ENCODE data around the gene PSMD11. TPM values are rescaled to one million over a fixed set of nuclear protein-coding genes. Genes with fewer than 3 reads are reported as not detected.
A peak's percentile ranks its signal among the peaks of the same experiment; 100 is the strongest.

PSMD11 gene
- total and polyA plus RNA-seq, 2 of the 13 experiments (the other 11 are each of a cell fraction or from before 2014, with no cell fraction given), result 69.8 to 152 TPM

DNA sequence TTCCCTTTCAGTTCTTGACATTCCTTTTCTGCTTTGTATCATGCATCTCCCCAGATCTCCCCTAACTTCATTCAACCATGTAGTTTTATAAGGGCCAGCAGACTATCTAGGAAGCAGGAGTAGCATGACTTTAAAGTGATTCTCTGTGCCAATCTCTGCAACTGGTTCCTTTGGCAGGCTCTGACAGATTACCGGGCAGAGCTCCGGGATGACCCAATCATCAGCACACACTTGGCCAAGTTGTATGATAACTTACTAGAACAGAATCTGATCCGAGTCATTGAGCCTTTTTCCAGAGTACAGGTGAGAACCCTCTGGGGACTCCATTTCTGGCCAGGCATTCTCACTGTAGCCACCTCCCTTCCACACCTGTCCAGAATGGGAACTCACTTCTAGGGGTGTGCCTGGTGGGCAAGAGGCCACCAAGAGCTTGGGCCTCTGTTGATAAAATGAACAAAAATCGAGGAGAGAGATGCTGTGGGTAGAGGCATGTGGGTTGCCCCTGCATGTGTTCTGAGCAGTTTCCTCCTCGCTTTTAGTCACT is 34.8 kb downstream of the PSMD11 start:
- FAIRE-seq, result no peak
- WGBS (ENCODE audit: low lambda C conversion rate), result 92% methylated on average over 5 of the region's 5 CpGs
- intact Hi-C loops (cut with micrococcal nuclease; ENCODE audit: unreplicated experiment), result no loop called here

DNA sequence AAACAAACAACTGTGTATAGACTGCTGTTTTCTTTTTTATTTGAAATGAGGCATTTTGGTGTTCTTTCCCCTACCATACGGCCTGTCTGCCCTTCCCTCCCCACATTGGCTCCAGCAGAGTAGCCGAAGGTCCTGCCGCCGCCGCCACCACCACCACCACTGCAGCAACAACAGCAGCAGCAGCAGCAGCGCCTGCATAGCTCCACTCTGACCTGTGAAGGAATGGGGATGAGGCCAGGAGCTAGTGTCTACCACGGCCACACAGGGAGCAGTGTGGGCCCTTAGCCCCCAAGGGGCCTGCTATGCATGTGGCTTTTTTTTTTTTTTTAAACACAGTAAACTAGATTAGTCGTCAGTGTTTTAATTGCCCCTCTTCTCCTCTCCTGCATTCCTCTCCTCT is 36.9 kb downstream of the PSMD11 start:
- TF ChIP-seq, protein P1, sequence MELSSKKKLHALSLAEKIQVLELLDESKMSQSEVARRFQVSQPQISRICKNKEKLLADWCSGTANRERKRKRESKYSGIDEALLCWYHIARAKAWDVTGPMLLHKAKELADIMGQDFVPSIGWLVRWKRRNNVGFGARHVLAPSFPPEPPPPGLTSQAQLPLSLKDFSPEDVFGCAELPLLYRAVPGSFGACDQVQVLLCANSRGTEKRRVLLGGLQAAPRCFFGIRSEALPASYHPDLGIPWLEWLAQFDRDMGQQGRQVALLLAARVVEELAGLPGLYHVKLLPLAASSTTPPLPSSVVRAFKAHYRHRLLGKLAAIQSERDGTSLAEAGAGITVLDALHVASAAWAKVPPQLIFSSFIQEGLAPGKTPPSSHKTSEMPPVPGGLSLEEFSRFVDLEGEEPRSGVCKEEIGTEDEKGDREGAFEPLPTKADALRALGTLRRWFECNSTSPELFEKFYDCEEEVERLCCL (CRISPR knock-in tag; IDR thresholded peaks at IDR 0.05; ENCODE audit: borderline replicate concordance), result no peak
- no peak for TF ChIP-seq PTBP1 (IDR thresholded peaks at IDR 0.05; ENCODE audit: low read depth, low read length, poor library complexity, severe bottlenecking)
- TF ChIP-seq BCL6 (CRISPR knock-in tag; IDR thresholded peaks at IDR 0.05), result no peak
- no peak for TF ChIP-seq FOXC1 (CRISPR knock-in tag; IDR thresholded peaks at IDR 0.05; ENCODE audit: borderline replicate concordance)
- TF ChIP-seq FOSL1 (CRISPR knock-in tag; IDR thresholded peaks at IDR 0.05; ENCODE audit: borderline replicate concordance), result no peak
- TF ChIP-seq MED8 (CRISPR knock-in tag; IDR thresholded peaks at IDR 0.05; ENCODE audit: insufficient replicate concordance), result no peak
- no peak for TF ChIP-seq SMC3 (IDR thresholded peaks at IDR 0.05; ENCODE audit: low read length)
- no peak for TF ChIP-seq ZNF12 (CRISPR knock-in tag; IDR thresholded peaks at IDR 0.05)
- TF ChIP-seq NR2F6 (IDR thresholded peaks at IDR 0.05), result no peak
- TF ChIP-seq NR2F6 (CRISPR knock-in tag; IDR thresholded peaks at IDR 0.05), result no peak
- TF ChIP-seq EZH2 (conservative IDR thresholded peaks at IDR 0.05; ENCODE audit: low read depth, low read length), result no peak
- FAIRE-seq (no peak), DNase-seq (ENCODE audit: low spot score) (no peak), ATAC-seq (no peak)
- Histone ChIP-seq H3K4me2 (ENCODE audit: low read depth, low read length) (no peak overlapping the region), H3K79me2 (ENCODE audit: insufficient read depth, low read length) (no peaks in the 10 kb centered on the region), H3K9me3 (ENCODE audit: low read length) (no peaks in the 10 kb centered on the region), H4K20me1 (ENCODE audit: insufficient read depth, low read length) (no peaks in the 10 kb centered on the region), H3K27me3 (ENCODE audit: control insufficient read depth in 1 of 2, insufficient read depth in 2 of 2, low read length in 2 of 2) (no peaks in the 10 kb centered on the region), H3K9ac (ENCODE audit: insufficient read depth, low read depth, low read length) (no peak overlapping the region), H3K36me3 (replicated peaks in 1 of 2; ENCODE audit: control insufficient read depth in 1 of 2, insufficient read depth in 2 of 2, low read length in 2 of 2) (peaks cover 17 to 60% of the 10 kb centered on the region in 2 experiments), H3K4me3 (replicated peaks in 1 of 3; ENCODE audit: insufficient read depth in 1 of 3, low read depth in 2 of 3, low read length in 3 of 3) (no peak overlapping the region), H3K27ac (ENCODE audit: extremely low read length, insufficient read depth, low read length) (no peak overlapping the region), H2AFZ (ENCODE audit: low read length) (no peak overlapping the region), H3K4me1 (ENCODE audit: insufficient read depth, low read length) (peaks cover 17% of the 10 kb centered on the region)
- intact Hi-C loops (cut with micrococcal nuclease; ENCODE audit: unreplicated experiment), result loop anchor here (5.0 kb wide), 1 partner anchor 276 kb away; no protein-coding TSS in a partner anchor
- no TSS peak for BruUV-seq (replicated peaks)
- CTCF ChIA-PET (ENCODE audit: low intra/inter-chr PET ratio, low total read pairs), result no interaction called here
- POLR2A ChIA-PET, result no interaction called here
- in situ Hi-C loops (cut with HindIII; ENCODE audit: extremely low pct_ligation_motif_present, low pct_unique_long_range_greater_than_20kb), result loop anchor here (10.0 kb wide), 1 partner anchor 274 kb away; no protein-coding TSS in a partner anchor
- 96% methylated on average over 8 of the region's 8 CpGs for WGBS (ENCODE audit: low lambda C conversion rate)

More for the DNA sequence above, 34.8 kb downstream of the PSMD11 start:
- Histone ChIP-seq H3K4me2 (ENCODE audit: low read depth, low read length) (no peak overlapping the region), H3K27ac (ENCODE audit: extremely low read length, insufficient read depth, low read length) (no peak overlapping the region), H3K4me3 (replicated peaks in 1 of 3; ENCODE audit: insufficient read depth in 1 of 3, low read depth in 2 of 3, low read length in 3 of 3) (no peak overlapping the region), H3K36me3 (replicated peaks in 1 of 2; ENCODE audit: control insufficient read depth in 1 of 2, insufficient read depth in 2 of 2, low read length in 2 of 2) (peaks cover 26 to 80% of the 10 kb centered on the region in 2 experiments), H3K4me1 (ENCODE audit: insufficient read depth, low read length) (peaks cover 8% of the 10 kb centered on the region; the same call in 1 of the 2 replicates), H3K9ac (ENCODE audit: insufficient read depth, low read depth, low read length) (no peak overlapping the region), H2AFZ (ENCODE audit: low read length) (no peak overlapping the region), H3K27me3 (ENCODE audit: control insufficient read depth in 1 of 2, insufficient read depth in 2 of 2, low read length in 2 of 2) (no peaks in the 10 kb centered on the region), H3K79me2 (ENCODE audit: insufficient read depth, low read length) (no peaks in the 10 kb centered on the region), H4K20me1 (ENCODE audit: insufficient read depth, low read length) (no peaks in the 10 kb centered on the region), H3K9me3 (ENCODE audit: low read length) (no peaks in the 10 kb centered on the region)
- ChIA-PET CTCF (ENCODE audit: low intra/inter-chr PET ratio, low total read pairs) (no interaction called here), POLR2A (no interaction called here)
- no peak for TF ChIP-seq ZNF788 (CRISPR knock-in tag; IDR thresholded peaks at IDR 0.05; ENCODE audit: borderline replicate concordance)
- TF ChIP-seq RBM22 (optimal IDR thresholded peaks at IDR 0.05; ENCODE audit: low read length), result peak; percentile 55
- DNase-seq (ENCODE audit: low spot score), result no peak
- in situ Hi-C loops (cut with HindIII; ENCODE audit: extremely low pct_ligation_motif_present, low pct_unique_long_range_greater_than_20kb), result no loop called here
- no peak for ATAC-seq
- no TSS peak for BruUV-seq (replicated peaks)
